T-helper 1 cell treated with Interleukin-12 subunit alpha and Interleukin-12 subunit beta and Interleukin-4 antibody, amounts not matched to agents 30 μg/mL and 1 μg/mL, for 36 hours (primary cell): Measurements from ENCODE around the gene PLD5.

Source experiments
- H3K27ac Mint-ChIP-seq: one replicate; pipeline ENCODE4 v1.8.0; 2021; ENCODE audit warnings: mild to moderate bottlenecking, mixed read lengths
- H3K27me3 Mint-ChIP-seq: one replicate; pipeline ENCODE4 v1.8.0; 2021; ENCODE audit warnings: low read depth, mixed read lengths
- H3K36me3 Mint-ChIP-seq: one replicate; pipeline ENCODE4 v1.8.0; 2021; ENCODE audit warnings: low read depth, mixed read lengths
- H3K4me1 Mint-ChIP-seq: one replicate; pipeline ENCODE4 v1.8.0; 2021; ENCODE audit warnings: low read depth, mixed read lengths
- H3K4me3 Mint-ChIP-seq: one replicate; pipeline ENCODE4 v1.8.0; 2021; ENCODE audit warnings: mild to moderate bottlenecking, moderate library complexity, mixed read lengths
- H3K9me3 Mint-ChIP-seq: one replicate; pipeline ENCODE4 v1.8.0; 2021; ENCODE audit warnings: mixed read lengths

Gene PLD5

GRCh38 chr1:242455052-242455361 lies 69.5 kb downstream of the PLD5 start:
- no peaks in the 10 kb centered on the region for H3K36me3 Mint-ChIP-seq
- H3K4me1 Mint-ChIP-seq, result no peaks in the 10 kb centered on the region
- no peaks in the 10 kb centered on the region for H3K27me3 Mint-ChIP-seq
- H3K27ac Mint-ChIP-seq, result no peak overlapping the region
- H3K9me3 Mint-ChIP-seq, result no peaks in the 10 kb centered on the region
- H3K4me3 Mint-ChIP-seq, result no peak overlapping the region

DNA sequence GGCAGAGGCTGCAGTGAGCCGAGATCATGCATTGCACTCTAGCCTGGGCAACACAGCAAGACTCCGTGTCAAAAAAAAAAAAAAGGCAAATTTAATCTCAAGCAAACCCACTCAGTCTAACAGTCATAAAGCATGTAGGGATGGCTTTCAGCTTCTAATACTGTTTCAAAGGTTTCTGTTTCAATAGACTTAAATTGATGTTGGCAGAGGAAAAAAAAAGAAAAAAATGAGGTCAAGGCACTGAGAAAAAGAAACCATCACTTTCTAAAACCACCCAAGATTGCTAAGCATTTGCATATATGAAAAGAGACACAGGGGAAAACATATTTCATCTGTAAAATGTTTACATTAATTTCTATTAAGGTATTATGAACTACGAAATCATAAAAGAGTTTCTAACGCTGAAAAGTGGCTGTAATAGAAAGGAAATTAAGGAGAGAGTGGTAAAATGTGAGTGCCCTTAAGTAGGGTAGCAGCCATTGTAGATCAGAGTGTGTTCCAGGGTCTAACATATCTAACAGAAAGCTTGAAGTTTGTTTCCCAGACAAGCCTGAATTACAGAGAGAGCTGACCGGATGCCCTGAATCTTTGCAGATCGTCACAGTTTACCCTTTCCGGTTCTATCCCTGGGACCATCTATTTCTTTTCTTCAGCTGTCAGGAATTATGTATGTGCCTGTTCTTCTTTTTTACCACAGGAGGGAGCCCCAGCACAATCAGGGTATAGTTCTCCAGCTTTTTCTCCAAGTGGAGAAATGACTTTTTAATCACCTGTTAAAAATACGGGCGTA lies 70.0 kb downstream of the PLD5 start:
- no peaks in the 10 kb centered on the region for H3K4me1 Mint-ChIP-seq
- H3K36me3 Mint-ChIP-seq, result no peaks in the 10 kb centered on the region
- H3K27ac Mint-ChIP-seq, result no peak overlapping the region
- H3K9me3 Mint-ChIP-seq, result no peaks in the 10 kb centered on the region
- H3K4me3 Mint-ChIP-seq, result no peak overlapping the region
- H3K27me3 Mint-ChIP-seq, result no peaks in the 10 kb centered on the region

DNA sequence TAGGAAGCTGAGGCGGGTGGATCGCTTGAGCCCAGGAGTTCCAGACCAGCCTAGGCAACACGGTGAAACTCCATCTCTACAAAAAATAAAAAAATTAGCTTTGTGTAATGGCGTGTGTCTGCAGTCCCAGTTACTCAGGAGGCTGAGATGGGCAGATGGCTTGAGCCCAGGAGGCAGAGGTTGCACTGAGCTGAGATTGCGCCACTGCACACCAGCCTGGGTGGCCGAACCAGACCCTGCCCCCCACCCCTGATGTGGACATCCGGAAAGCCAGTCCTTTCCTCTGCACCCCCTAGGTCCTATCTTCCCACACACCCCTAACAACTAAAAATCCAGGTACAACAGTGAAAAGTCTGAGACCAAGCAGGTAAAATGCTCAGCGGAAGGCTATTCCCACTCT lies 71.9 kb downstream of the PLD5 start:
- Mint-ChIP-seq H3K27ac (no peak overlapping the region), H3K9me3 (no peaks in the 10 kb centered on the region), H3K4me3 (no peak overlapping the region), H3K36me3 (no peaks in the 10 kb centered on the region), H3K27me3 (peaks cover 2% of the 10 kb centered on the region), H3K4me1 (no peaks in the 10 kb centered on the region)

DNA sequence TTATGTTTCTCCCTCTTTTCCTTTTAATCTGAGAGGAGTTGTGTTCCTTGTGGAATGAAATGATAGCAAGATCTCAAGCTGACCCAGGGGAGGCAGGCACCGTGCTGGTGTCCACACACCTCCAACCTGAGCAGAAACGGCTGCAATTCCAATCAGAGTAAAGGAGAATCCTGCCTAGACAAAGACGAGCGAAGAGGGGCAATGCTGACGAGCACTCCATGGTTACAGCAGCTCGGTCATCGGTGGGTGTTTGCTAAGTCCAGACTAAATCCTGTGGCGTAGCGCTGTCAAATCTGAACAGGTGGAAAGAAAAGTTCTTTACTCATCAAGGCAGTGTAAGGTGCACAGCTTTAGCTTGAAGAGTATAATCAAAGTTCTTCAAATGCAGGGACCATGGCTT lies 74.8 kb downstream of the PLD5 start:
- Mint-ChIP-seq H3K36me3 (no peaks in the 10 kb centered on the region), H3K4me3 (no peak overlapping the region), H3K4me1 (no peaks in the 10 kb centered on the region), H3K27me3 (peaks cover 4% of the 10 kb centered on the region), H3K9me3 (no peaks in the 10 kb centered on the region), H3K27ac (no peak overlapping the region)

DNA sequence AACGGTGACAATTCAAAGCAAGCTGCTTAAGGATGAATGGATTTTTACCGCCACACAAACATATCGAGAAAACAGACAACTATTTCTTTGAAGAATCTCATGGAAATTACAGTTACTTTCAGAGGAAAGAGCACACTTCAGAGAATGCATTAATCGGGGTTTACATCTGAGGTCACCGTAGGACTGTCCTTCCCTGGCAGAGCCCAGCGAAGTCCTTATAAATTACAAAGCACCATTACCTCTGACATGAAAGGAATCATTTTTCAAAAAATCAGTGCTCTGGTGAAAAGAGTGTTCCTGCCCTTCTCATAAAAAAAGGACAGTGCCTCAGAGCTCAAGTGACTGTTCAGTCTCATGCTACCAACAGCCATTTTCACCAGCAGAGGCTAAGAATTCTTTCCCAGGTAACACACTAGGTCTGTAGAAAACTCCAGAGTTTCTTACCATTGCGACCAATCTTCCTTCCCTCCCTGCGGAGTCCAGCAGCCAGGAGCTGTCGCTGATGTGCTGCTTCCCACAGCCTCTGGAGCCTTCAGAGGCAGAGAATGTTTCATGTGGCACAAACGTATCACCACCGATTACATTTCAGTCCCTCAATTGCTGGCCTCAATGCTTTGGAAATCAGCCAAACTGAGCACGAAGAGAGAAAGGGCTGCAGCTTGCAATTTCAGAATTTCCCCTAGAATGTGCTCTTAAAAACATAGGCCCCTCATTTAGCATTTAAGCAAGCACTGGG lies 75.4 kb downstream of the PLD5 start:
- no peak overlapping the region for H3K27ac Mint-ChIP-seq
- H3K9me3 Mint-ChIP-seq, result no peaks in the 10 kb centered on the region
- peaks cover 4% of the 10 kb centered on the region for H3K27me3 Mint-ChIP-seq
- H3K4me1 Mint-ChIP-seq, result no peaks in the 10 kb centered on the region
- H3K36me3 Mint-ChIP-seq, result no peaks in the 10 kb centered on the region
- no peak overlapping the region for H3K4me3 Mint-ChIP-seq

DNA sequence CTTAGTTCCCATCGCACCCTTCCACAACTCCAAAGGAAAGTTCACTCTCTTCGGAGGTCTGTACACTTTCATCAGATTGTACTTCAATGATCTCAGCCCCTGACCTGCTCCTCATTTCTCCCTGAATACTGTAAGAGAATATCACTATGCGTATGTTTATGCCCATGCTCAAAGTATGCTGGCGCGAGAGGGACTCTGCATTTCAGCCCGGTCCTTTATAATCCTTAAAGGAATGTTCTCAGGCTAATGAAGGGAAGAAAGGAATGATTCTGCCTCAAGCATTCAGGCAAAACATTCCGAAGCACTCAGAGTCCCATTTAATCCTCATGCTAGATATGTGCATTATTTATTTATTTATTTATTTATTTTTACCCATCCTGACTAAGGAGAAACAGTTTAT lies 76.8 kb downstream of the PLD5 start:
- Mint-ChIP-seq H3K36me3 (no peaks in the 10 kb centered on the region), H3K9me3 (no peaks in the 10 kb centered on the region), H3K27me3 (peaks cover 4% of the 10 kb centered on the region), H3K4me1 (no peaks in the 10 kb centered on the region), H3K4me3 (no peak overlapping the region), H3K27ac (no peak overlapping the region)

- no peak overlapping the region for H3K27ac Mint-ChIP-seq
- no peak overlapping the region for H3K4me3 Mint-ChIP-seq
- no peaks in the 10 kb centered on the region for H3K9me3 Mint-ChIP-seq
- no peaks in the 10 kb centered on the region for H3K27me3 Mint-ChIP-seq
- H3K36me3 Mint-ChIP-seq, result no peaks in the 10 kb centered on the region
- no peaks in the 10 kb centered on the region for H3K4me1 Mint-ChIP-seq
Observed at GRCh38 chr1:242440757-242441156, 83.7 kb downstream of the PLD5 start.

- Mint-ChIP-seq H3K36me3 (no peaks in the 10 kb centered on the region), H3K9me3 (no peaks in the 10 kb centered on the region), H3K27me3 (no peaks in the 10 kb centered on the region), H3K27ac (no peak overlapping the region), H3K4me1 (no peaks in the 10 kb centered on the region), H3K4me3 (no peak overlapping the region)
Observed at GRCh38 chr1:242435200-242435599, 89.3 kb downstream of the PLD5 start.

- H3K27me3 Mint-ChIP-seq, result no peaks in the 10 kb centered on the region
- H3K4me3 Mint-ChIP-seq, result no peak overlapping the region
- H3K27ac Mint-ChIP-seq, result no peak overlapping the region
- H3K36me3 Mint-ChIP-seq, result no peaks in the 10 kb centered on the region
- no peaks in the 10 kb centered on the region for H3K4me1 Mint-ChIP-seq
- H3K9me3 Mint-ChIP-seq, result no peaks in the 10 kb centered on the region
Observed at GRCh38 chr1:242432491-242433095, 91.9 kb downstream of the PLD5 start.

DNA sequence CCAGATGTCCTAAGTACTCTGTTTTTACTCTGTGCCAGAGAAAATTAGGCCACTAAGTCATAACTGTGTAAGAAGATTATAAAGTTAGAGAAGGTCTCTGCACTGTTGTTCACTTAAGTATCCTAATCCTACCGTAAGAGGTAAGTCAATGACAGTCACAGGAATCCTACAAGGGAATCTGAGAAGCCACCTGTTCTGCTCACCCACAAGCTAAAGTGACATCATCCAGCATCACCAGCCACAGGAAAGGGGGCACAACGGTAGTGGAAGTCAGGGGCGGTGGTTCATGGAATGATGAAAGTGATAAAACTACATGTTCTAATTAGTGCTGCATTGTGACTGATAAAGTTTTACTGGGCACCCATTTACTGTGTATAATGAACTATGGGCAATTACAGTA lies 92.7 kb downstream of the PLD5 start:
- Mint-ChIP-seq H3K36me3 (no peaks in the 10 kb centered on the region), H3K27ac (no peak overlapping the region), H3K27me3 (no peaks in the 10 kb centered on the region), H3K4me3 (no peak overlapping the region), H3K9me3 (no peaks in the 10 kb centered on the region), H3K4me1 (no peaks in the 10 kb centered on the region)

GRCh38 chr1:242430956-242431355 lies 93.5 kb downstream of the PLD5 start:
- Mint-ChIP-seq H3K27me3 (no peaks in the 10 kb centered on the region), H3K36me3 (no peaks in the 10 kb centered on the region)

DNA sequence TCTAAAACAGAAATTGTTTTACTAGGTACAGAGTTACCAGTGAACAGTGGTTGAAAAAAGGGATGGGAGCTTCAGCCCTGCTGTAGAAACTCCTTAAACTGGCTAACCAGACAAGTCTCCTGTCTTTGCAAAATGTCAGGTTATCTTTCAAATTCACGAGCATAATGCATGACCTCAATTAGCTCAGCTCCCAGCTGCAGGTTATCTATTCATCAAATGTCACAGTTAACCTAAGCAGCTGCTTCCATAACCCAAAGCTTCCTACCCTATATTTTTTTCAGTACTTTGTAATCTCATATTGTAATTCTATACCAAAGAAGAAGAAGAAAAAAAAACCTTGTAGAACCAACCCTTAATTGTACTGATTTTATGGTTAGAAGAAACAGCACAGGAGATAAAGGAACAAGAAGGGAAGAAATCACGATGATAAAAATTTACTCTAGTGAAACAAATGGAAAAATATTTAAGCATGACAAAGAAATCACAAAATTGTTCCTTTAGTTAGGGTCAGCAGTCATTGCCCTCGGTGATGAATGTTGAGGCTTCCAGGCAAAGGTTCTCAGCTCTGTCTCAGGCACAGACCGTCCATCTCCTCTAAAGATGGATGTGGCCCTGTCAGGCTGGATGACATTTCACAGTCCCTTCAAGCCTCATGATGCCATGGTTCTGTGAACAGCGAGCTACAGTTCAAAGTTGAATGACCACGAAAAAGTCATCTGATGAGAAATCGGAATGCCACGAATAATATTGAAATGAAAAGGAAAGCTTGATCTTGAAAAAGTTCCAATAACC lies 95.9 kb downstream of the PLD5 start:
- no peaks in the 10 kb centered on the region for H3K36me3 Mint-ChIP-seq
- H3K9me3 Mint-ChIP-seq, result no peaks in the 10 kb centered on the region
- H3K4me3 Mint-ChIP-seq, result no peak overlapping the region
- no peaks in the 10 kb centered on the region for H3K27me3 Mint-ChIP-seq
- no peaks in the 10 kb centered on the region for H3K4me1 Mint-ChIP-seq
- H3K27ac Mint-ChIP-seq, result no peak overlapping the region

More at GRCh38 chr1:242430956-242431355, 93.5 kb downstream of the PLD5 start:
- H3K27ac Mint-ChIP-seq, result no peak overlapping the region
- H3K4me1 Mint-ChIP-seq, result no peaks in the 10 kb centered on the region
- H3K4me3 Mint-ChIP-seq, result no peak overlapping the region
- no peaks in the 10 kb centered on the region for H3K9me3 Mint-ChIP-seq

DNA sequence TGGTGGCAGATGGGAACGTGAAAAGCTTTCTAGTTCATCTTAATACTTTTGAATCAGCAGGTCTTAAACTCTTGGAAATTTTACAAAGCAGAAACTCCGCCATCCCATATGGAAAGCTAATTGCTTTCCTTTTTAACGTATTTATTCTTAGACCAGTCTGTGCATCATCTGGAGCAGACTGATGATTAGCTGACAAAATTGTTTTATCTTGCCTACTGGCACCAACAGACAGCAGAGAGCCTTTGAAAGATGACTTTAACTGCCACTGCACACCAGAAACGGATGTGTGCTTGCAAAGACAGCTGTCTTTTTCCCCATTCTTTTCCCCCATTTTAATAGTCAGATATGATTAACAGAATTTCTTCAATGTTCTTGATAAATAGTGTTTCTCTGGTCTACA lies 97.0 kb downstream of the PLD5 start:
- H3K36me3 Mint-ChIP-seq, result no peaks in the 10 kb centered on the region
- H3K4me3 Mint-ChIP-seq, result no peak overlapping the region
- no peak overlapping the region for H3K27ac Mint-ChIP-seq
- no peaks in the 10 kb centered on the region for H3K9me3 Mint-ChIP-seq
- H3K4me1 Mint-ChIP-seq, result no peaks in the 10 kb centered on the region
- H3K27me3 Mint-ChIP-seq, result no peaks in the 10 kb centered on the region

- Mint-ChIP-seq H3K4me3 (no peak overlapping the region), H3K4me1 (no peaks in the 10 kb centered on the region), H3K27ac (no peak overlapping the region), H3K27me3 (no peaks in the 10 kb centered on the region), H3K9me3 (no peaks in the 10 kb centered on the region), H3K36me3 (no peaks in the 10 kb centered on the region)
Observed at GRCh38 chr1:242426271-242426905, 98.1 kb downstream of the PLD5 start.
